HG02588 (cell line): ENCODE data around the gene THRSP.
"Not testable (repeated sequence)": the region's sequence is repeated elsewhere in the genome, so short reads cannot be mapped to it uniquely, and the experiment has no call there.

ENCODE experiments used
- ATAC-seq: cut with Tn5 transposase; IDR thresholded peaks from one replicate; pipeline ENCODE4 v1.9.1; 2021; ENCODE audit warnings: mild to moderate bottlenecking, moderate library complexity; ENCODE audit not compliant: unreplicated experiment

The THRSP gene

DNA sequence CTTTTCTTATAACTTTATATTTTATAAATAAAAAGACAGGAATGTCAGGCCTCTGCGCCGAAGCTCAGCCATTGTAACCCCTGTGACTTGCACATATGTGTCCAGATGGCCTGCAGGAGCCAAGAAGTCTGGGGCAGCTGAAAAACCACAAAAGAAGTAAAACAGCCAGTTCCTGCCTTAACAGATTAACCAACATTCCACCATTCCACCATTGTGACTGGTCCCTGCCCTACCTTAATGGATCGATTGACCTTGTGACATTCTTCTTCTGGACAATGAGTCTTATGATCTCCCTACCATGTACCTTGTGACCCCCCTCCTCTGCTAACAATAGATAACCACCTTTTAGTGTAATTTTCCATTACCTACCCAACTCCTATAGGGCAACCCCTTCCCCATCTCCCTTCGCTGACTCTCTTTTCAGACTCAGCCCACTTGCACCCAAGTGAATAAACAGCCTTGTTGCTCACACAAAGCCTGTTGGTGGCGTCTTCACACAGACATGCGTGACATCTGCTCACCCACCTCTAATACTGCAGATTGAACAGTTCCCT is 22.9 kb downstream of the THRSP start:
- not testable (repeated sequence) for ATAC-seq

DNA sequence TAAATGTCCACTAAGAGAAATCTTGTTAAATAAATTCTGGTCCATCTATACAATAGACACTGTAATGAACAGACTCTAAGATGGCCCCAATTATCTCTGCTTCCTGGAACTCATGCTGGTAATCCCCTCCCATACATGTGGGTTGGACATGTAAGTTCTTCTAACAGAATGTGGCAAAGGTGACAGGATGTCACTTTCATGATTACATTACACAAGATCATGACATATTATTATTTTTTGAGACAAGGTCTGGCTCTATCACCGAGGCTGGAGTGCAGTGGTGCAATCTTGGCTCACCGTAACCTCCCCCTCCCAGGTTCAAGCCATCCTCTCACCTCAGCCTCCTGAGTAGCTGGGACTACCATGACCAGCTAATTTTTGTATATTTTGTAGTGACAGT is 30.6 kb downstream of the THRSP start:
- ATAC-seq: no peak

- no peak for ATAC-seq
Observed at GRCh38 chr11:78097666-78098385, 34.2 kb downstream of the THRSP start.

DNA sequence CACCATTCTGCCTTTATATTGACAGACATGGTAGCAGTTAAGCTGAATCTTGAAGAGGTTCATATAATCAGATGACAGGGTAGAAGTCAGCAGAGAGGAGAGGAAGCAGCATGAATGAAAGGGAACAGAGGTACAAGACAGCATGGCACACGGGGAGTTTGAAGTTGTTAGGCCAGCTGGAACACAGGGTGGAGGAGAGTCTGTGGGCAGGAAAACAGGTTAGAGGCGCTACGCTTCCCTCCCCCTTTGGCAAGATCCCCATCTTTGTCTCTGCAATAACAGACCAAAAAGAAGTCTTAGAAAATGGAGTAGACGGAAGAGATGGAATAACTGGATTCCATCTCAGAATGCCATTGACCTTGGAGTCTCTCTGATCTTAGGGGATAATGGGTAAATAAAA is 36.0 kb downstream of the THRSP start:
- no peak for ATAC-seq

GRCh38 chr11:78100261-78100660 is 36.6 kb downstream of the THRSP start:
- no peak for ATAC-seq

DNA sequence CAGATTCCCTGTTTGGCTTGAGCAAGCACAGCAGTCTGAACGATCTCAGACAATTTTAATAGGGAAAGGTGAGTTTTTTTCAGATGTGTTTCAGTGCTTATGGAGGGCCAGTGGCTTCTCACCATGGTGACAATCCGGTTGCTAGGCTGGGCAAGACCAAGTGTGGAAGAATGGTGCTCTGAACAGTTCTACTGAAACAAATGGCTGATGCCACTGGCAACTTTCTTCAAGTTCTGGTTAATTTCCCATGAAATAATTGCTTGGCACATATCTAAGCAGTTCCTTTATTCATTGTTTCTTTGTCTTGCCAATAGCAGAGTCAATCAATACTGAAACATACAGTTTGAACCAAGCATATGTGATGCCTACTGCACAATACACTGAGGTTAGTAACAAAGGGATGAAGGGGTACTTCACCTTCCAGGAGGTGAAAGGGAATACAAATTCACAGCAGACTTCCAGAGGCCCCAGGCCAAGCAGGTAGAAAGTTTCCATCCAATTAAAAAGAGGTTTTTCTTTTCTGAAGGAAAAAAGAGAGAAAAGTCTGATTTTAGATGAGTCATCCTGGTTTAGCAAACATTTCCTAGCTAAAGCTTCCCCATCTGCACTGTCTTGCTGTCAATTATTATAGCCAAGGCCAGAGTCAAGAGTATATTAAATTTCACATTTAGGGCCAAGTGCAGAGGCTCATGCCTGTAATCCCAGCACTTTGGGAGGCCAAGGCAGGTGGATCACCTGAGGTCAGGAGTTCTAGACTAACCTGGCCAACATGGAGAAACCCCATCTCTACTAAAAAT is 37.2 kb downstream of the THRSP start:
- no peak for ATAC-seq

GRCh38 chr11:78109081-78110015 is 45.7 kb downstream of the THRSP start:
- ATAC-seq: no peak

- no peak for ATAC-seq
Observed at GRCh38 chr11:78110351-78110750, 46.7 kb downstream of the THRSP start.

- ATAC-seq: no peak
Observed at GRCh38 chr11:78110830-78111229, 47.2 kb downstream of the THRSP start.

DNA sequence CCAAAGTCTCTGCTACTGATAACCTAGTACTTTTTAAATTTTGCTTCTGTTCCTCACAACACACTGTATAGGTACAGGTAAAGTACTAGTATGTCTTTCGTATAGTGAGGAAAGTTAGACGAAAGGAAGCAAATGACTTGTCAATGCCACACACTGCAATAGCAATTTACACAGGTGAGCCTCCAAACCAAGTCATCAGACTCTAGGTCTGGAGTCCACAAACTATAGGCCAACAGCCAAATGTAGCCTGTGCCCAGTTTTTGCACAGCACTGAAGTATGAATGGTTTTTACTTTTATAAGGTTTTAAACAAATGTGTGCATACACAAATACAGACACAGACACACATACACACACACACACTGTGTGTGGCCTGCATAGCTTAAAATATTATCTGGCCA is 47.6 kb downstream of the THRSP start:
- no peak for ATAC-seq

- peak; percentile 50 for ATAC-seq
Observed at GRCh38 chr11:78112582-78113275, 49.1 kb downstream of the THRSP start.
